GM18520 (cell line): ENCODE data around the gene ITPR1.

Experiments used
- ATAC-seq: cut with Tn5 transposase; IDR thresholded peaks from one replicate; pipeline ENCODE4 v1.9.1; 2021; ENCODE audit not compliant: unreplicated experiment

Gene ITPR1

DNA sequence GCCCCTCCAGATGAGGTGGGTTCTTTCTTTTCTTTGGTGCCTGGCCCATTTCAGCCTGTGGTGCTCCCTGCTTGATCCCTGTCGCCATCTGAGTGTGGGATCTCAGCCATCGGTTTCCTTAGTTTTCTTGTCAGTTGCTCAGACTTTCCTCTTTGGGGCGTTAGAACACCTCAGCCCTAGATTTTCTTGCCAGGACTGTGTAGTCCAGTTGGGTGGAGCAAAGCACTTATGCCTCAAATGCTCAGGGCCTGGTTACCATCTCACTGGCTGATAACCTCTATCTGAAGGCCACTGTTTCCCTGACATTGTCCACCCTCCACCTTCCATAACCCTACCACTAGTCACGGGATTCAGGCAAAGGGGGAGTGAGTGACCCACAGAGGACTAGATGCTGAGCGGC is 277.4 kb downstream of the ITPR1 start:
- ATAC-seq = no peak

DNA sequence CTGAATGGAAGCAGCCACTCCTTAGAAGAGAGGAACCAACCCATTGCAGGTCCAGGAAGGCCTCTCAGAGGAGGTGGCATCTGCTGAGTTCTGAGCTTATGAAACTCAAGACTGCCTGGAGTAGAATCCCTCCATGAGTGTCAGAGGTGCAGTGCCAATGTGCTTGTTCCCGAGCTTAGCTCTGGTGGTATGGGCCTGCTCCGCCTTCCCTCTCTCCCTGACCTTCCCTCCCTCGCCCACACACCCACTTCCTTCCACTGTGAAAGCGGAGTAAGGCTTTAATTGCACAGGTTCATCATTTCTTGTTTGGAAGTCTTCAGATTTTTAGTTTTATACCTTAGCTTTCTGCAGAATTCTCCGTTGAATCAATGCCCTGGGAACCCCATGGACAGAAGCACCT is 278.1 kb downstream of the ITPR1 start:
- no peak for ATAC-seq

DNA sequence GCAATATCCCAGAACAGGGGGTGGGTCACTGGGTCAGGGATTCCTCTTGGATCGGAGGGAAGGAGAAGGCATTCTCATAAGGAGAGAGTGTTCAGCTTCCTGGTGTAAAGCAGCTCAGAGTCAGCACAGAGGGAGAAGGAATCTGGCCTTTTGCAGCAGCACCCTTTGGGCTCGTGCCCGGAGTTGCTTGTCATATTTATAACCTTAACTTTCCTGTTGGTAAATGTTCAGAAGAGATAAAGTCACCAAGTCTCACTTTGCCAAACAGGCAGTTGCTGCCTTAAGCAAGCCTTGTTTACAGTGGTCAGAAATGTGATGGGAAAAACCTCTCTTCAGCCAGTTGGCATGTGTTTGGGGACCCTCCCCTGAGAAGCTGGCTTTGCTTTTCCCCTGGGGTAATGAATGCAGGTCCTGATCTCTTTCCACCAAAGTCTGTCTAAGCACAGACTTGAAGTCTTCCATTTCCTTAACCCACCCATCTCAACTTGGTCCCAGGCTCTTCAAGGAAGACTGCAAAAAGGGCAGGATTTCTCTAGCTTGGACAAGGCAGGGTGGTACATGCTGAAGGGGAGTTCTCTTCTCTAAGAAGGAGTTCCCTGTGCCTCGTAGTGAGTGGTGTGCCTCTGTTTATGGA is 279.1 kb downstream of the ITPR1 start:
- ATAC-seq = no peak

DNA sequence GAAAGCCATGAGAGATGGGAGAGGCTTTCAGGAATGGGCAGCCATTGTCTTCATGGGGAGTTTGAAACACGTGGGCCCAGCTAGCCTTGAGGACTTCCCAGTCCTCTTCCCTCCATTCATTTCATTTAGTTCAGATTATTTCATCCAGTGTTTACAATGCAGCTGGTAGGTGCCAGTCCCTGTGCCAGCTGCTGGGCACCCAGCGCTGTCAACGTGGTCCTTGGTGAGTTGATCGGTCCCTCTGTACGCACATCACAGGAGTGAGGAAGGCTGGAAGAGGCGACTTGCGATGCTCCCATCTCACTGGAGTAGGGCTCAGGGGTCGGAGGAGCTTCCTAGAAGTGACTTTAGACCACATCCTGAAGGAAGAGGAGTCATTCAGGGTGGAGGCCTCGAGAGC is 279.7 kb downstream of the ITPR1 start:
- ATAC-seq = no peak

DNA sequence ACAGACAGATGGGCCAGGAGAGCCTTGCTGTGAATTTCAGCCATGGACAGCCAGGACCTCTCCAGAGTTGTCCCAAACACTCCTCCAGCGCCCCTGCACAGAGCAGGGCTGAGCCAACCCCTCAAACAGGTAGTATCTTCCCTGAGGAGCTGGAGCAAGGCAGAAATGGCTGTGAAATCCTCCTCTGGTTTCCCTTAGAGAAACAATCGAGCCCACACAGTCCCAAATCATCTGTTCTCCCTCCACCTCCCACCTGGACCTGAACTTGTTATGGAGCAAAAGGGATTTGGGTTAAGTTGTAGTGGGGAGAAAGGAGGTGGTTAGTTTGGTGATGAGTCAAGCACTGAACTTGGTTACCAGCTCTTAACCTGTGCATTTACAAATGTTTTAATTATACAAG is 280.4 kb downstream of the ITPR1 start:
- ATAC-seq = no peak

DNA sequence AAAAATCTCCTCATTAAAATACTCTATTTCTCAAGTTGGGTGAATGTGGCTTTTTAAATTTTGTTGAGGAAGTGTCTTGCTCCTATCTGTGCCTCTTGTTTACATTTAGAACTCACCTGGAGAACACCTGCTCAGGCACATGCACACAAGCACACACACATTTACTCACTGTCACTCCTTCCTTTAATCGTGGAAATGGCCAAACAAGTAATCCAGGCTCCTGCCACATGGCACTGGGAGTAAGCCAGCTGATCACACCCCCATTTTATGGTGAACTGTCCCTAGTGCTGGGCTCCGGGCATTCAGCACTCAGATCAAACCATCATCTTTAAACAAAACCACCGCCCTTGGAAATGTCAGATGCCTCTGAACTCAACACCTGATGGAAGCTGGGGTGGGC is 281.4 kb downstream of the ITPR1 start:
- ATAC-seq = no peak

DNA sequence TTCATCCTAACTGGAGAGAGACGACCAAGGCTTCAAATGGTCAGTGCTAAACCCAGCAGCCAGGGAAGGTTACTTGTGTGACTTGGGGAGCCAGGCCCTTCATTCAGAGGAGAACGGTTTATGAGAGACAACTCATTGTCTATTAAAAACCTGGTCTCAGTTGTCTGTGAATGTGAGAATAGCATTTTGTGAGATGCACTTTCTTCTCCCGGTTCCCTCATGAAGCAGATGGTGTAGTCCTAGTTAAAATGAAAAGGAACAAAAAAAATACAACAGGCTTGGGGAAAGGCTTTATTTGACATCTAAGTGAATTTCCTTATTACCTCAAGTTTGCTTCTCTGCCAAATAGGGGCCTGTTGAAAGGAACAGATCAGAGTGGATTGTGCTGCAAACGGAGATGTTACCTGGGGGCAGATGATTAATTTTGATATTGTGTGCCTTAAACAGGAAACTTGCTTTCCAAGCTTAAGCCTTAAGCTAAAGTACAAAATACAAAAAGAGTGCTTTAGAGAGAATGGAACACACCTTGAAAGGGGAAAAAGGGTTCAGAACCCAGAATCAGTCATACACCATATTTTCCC is 283.3 kb downstream of the ITPR1 start:
- ATAC-seq = peak; percentile 4

DNA sequence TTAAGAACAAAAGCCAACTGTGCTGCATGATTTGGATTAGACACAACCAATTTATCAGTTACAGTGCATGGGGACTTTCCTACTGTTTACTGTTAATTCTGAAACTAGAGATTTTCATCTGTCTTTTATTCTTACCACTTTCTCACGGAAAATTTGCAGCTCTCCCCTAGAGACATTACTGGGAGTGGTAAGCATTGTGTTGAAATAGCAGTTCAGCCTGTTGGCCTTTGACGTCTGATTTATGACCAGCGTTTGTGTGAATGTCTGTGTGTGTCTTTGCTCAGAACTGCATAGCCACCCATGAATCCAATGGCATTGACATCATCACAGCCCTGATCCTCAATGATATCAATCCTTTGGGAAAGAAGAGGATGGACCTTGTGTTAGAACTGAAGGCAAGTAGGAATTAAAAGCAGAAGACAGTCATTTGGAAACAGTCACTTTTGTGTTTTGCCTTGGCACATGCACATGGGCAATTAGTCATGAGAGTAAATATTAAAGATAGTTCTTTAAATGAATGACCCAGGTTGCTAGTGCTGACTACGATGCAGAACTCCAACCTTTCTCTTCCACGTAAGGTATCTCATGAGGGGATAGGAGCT is 283.9 kb downstream of the ITPR1 start:
- peak; percentile 89 for ATAC-seq

DNA sequence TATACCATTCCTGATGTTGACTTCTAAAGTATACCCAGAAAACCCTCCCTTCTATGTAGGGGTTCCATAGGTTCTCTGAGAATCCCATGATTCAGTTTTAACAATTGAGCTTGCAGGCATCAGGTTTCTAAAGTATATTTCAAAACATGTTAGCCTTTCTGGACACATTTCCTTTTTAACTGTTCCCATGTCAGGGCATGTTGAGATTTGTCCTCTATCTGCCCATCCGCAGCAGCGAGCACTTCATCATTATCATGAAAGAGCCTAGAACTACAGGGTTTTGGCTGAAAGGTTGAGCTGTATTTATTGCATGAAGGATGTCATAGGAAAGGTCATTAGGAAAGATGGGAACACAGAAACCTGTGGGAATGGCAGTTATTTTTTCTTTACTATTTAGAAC is 285.0 kb downstream of the ITPR1 start:
- no peak for ATAC-seq

DNA sequence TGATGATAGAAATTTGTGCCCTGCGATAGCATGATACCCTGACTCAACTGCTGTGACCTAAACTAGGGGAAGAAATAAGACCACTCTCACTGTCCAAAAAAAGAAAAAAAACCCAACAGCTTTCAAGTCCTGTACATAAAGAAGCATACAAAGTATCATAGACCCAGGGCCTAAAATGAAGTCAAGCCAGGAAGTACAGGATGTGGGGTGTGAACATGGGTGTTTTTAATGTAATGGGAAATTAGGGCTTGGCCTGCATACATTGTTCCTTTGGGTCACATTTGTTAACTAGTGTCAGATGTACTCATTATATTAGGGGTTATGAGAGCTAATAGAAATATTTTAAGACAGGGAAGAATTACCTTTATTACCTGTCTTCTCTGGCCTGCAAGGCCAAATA is 285.6 kb downstream of the ITPR1 start:
- ATAC-seq = no peak

DNA sequence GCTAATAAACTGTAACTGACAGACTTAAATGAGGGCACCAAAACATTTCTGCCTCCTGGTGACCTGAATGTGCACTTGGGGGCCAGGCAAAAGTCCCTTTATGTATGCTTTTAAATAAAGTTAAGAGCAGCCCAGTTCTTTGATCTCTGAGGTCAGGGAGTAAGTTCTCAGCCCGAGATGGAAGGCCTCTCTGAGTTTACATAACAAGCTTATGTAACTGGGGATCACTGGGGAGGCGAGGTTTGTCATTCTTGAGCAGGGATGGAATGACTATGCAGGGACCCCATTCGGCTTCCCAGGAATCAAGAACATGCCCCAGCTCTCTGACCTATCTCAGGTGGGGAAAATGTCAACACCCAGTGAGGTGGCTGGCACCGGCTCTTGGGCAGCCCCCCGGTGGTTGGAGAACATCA is 287.4 kb downstream of the ITPR1 start:
- no peak for ATAC-seq

DNA sequence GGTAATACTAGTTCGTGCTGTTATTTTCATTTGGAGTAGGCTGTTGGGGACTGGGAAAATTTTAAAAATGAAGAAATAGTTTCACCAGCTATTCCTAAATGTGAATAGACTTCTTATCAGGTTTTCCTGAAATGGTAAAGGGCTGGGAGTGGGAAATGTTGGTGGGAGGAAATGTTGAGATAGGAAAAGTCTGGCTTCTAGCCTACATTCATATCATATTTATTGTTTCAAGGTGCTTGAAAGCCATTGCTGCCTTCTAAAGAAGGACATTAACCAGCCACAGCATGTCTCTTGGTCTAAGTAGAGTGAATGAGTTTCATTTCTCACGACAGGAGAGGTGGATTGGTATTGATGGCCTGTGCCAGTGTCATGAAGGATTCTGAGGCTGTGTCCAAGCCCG is 288.9 kb downstream of the ITPR1 start:
- ATAC-seq = no peak

DNA sequence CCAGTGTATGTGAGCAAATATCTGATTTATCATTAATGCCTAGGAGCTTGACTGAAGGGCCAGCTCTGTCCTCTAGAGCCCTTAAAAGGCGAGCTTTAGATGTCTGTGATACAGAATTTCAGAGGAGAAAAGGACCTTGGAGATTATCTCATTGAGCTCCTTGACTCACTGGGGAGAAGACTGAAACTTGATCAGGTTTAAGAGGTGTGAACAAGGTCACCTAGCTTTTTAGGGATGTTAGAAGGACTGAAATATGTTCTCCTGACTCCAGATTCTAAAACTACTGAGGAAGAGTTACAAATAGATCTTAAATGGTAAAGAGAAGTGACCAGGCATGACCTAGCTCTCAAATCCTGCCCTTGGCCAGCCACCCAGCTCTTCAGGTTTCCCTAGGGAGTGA is 292.4 kb downstream of the ITPR1 start:
- no peak for ATAC-seq

DNA sequence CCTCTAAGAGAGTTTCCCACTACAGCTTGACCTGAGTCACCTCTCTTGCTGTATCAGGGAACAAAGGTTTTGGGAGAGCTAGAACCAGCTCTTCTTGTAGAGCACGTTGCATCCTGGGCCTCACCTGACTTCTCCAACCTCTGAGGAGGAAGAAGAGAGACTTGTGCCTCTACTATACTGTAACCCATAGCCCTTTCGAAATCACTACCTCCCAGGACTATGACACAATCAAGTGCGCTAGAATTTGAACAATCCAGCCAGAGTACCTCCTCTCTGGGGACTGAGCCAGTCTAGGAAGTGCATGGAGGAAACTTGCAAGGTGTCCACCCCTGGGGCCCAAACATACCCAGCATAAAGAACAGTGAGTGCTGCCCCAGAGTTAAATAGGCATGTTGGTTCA is 293.3 kb downstream of the ITPR1 start:
- no peak for ATAC-seq

DNA sequence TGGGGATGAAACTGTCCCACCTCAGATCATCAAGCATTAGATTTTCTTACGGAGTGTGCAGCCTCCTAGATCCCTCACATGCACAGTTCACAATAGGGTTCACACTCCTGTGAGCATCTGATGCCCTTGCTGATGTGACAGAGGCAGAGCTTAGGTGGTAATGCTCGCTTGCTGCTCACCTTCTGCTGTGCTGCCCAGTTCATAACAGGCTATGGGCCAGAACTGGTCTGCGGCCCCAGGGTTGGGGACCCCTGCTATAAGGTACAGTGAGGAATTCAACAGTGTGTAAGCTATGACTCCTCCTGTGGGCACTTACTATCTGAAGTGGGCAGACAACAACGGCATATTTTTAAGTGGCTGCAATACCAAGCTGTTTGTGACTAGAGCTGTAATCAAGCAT is 298.2 kb downstream of the ITPR1 start:
- no peak for ATAC-seq

DNA sequence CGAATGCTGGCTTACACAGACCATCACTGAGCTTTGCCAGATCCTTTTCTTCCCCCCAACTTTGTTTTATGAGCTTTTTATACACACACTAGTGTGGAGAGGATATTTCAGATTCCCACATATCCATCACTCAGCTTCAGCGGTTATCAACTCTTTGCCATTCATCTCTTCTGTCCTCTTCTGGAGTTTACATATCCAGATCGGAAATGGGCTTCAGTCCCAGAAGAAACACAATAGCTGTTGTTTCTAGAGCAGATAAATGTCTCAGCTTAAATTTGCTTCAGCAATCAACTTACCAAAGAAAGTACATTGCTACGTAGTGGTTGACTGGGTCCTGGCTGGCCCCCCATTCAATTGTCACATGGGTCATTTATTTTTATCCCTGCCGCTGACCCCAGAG is 300.2 kb downstream of the ITPR1 start:
- no peak for ATAC-seq

DNA sequence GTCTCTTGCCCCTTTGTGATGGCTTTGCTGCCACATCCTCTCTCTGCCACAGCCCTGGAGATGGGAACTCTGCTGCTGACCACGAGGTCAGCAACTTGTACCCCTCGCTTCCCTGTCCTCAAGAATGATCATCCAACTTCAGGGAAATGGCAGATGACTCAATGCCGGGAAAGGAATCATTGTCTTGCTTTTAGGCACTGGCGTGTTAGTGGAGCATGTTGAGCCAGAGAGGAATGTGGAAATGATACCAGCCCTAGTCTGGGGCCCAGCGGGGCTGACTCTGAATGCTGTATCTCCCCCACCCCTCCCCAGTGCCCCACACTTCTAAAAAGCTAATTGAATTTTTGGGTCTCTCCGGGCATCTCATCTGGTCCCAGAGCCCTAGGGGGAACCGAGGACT is 301.2 kb downstream of the ITPR1 start:
- ATAC-seq = no peak

DNA sequence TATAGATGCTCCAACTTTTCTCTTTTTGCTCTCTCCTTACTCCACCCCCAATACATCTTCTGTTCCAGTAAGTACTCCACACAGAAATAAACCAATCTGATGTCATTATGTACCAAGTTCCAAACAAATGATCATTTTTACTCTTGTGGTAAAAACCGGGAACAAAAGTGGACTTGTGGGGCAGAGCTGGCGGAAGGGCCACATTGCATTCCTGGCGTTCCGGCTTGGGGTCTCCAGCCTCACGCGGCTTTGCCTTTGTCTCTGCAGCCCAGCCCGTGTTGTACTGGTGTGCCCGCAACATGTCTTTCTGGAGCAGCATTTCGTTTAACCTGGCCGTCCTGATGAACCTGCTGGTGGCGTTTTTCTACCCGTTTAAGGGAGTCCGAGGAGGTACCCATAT is 301.6 kb downstream of the ITPR1 start:
- no peak for ATAC-seq

DNA sequence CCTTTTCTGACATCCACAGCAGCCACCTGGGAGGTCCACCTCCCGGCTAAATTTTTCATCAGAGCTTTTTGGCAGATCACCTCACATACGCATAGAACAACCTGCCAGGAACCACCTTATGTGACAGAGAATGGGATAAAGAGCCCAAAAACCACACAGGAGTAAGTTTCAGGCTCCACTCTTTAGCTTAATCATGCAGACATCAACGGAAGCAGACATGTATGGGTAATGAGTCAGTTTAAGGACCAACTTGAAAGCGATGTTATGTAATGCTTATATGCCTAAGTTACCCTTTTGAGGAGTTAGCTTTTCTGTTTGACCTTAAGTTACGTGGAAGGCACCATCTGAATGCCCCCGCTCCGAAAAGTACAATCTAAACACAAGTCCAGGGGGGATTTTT is 302.8 kb downstream of the ITPR1 start:
- no peak for ATAC-seq

DNA sequence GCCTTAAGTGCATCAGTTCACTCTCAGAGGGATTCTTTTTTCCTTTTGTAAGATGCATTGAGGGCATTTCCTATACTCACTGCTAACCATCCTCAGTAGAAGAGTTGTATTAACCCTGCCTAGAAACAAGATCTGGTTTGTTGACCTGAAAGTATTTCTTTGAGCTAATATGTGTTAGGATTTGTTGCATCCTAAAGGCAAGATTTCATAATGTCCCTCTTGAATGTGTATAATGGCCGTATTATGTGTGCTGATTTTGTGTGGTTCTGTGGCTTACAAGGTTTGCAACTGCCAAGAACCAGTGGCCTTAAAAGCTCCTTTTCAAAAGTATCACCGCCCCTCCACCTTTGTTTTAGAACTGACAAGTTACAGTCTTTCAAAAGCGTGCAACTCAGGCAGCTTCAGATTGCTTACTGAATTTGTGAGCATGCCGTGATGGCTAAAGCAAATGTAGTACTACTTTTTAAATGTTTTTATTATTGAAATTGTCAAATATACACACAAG is 304.1 kb downstream of the ITPR1 start:
- no peak for ATAC-seq

DNA sequence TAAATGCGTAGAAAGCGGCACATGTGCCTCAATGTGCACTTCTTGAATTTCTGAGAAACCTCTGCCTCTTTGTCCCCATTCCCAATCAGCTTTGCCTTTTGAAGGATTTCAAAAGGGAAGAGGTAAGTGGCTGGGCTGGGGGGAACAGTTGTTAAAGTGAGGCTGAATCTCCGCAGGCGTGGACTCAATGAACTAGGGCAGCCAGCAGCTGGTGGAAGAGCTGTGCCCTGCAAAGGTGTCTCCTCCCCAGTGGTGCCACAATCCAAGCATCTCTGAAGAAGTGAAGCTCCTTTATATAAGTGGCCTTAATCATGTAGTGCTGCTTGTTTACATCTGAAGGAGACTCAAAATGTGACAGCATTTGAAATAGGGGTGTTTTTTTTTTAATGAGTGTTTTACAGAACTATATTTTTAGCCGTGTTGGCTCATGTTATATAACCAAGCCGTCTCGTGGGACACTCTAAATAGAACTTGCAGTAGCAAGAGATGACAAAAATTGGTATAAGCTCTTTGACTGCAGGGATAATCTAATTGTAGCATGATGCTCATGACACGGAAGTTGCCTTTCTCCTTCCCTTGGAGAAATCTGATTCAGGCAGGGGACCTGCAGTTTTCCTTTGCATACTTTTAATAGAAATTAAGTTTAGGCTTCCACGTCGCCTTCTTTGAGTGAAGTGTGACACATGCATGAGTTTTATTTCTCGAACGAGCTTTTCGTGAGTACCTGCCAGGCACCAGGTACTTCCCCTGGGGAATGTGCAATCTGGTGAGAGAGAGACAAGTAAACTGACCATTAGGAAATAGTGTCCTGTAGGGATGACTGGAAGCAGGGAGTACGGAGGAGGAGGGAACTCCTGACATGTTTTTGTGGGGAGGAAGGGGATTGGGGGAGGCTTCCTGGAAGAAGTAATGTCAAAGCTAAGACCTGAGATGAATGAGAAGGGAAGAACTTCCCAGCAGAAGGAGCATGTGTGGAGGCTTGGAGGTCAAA is 306.4 kb downstream of the ITPR1 start:
- ATAC-seq = no peak

DNA sequence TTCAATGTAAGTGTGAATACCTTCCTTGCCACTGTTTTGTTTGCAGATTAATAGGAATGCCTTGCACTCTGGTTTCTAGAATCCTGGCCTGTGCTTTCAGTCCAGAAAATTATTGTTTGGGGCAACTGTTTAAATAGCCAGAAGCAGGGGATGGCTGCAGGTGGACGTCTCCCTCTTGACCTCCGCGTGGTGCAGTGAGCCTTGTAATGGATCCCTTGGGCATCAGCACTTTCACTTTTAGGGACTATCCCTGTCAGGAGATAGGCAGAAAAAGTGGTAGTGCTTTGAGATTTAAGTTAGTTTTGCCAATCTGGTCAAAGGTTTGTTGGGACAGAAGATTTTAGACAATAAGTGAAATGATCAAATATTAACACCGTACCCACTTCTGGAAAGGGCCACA is 307.4 kb downstream of the ITPR1 start:
- ATAC-seq = no peak
